DND-41 (cell line): Measurements from ENCODE around the gene WDR4.

Source experiments
- ATAC-seq: fragments of 200-7000 bp; cut with Tn5 transposase; 3 replicates; pipeline ENCODE4 v1.9.1; 2021; ENCODE audit warnings: low read depth; ENCODE audit not compliant: insufficient read depth
- DNase-seq: peaks from one replicate; pipeline ENCODE4 v3.0.0-alpha.2; 2020
- H2AFZ ChIP-seq: 2 replicates; pipeline ENCODE4 v1.6.0; 2012; ENCODE audit warnings: low read depth, low read length
- H3K27ac ChIP-seq: 2 replicates; pipeline ENCODE4 v1.5.1; 2012; ENCODE audit warnings: low read length, inconsistent platforms
- H3K27me3 ChIP-seq: fragments of 200-600 bp; sonication (generic); 2 replicates; pipeline ENCODE4 v1.6.0; 2012; ENCODE audit warnings: low read length, mild to moderate bottlenecking, inconsistent platforms; ENCODE audit not compliant: insufficient read depth, poor library complexity
- H3K36me3 ChIP-seq: 2 replicates; pipeline ENCODE4 v1.5.1; 2012; ENCODE audit warnings: low read length, inconsistent platforms; ENCODE audit not compliant: insufficient read depth
- H3K4me1 ChIP-seq: 2 replicates; pipeline ENCODE4 v1.5.1; 2012; ENCODE audit warnings: mild to moderate bottlenecking, low read length; ENCODE audit not compliant: insufficient read depth
- H3K4me2 ChIP-seq: 2 replicates; pipeline ENCODE4 v1.6.0; 2012; ENCODE audit warnings: mild to moderate bottlenecking, moderate library complexity, low read length, inconsistent platforms; ENCODE audit not compliant: insufficient read depth
- H3K4me3 ChIP-seq, 2 experiments: fragments of 200-600 bp in 1 of 2; shearing (Covaris generic) in 1 of 2; 2 replicates each; pipeline ENCODE4 v1.5.1; 2012 to 2016; ENCODE audit warnings: inconsistent platforms in 2 of 2, low read length in 2 of 2, mild to moderate bottlenecking in 2 of 2, low read depth in 1 of 2, moderate library complexity in 1 of 2
- H3K79me2 ChIP-seq: 2 replicates; pipeline ENCODE4 v1.6.0; 2012; ENCODE audit warnings: low read length, inconsistent platforms; ENCODE audit not compliant: insufficient read depth
- H3K9ac ChIP-seq: 2 replicates; pipeline ENCODE4 v1.6.0; 2012; ENCODE audit warnings: low read depth, mild to moderate bottlenecking, inconsistent platforms, low read length, moderate library complexity
- H3K9me3 ChIP-seq: 2 replicates; pipeline ENCODE4 v1.5.1; 2012; ENCODE audit warnings: low read length, moderate library complexity, mild to moderate bottlenecking, inconsistent platforms; ENCODE audit not compliant: insufficient read depth, severe bottlenecking
- H4K20me1 ChIP-seq: 2 replicates; pipeline ENCODE4 v1.6.0; 2012; ENCODE audit warnings: low read length; ENCODE audit not compliant: insufficient read depth
- CTCF ChIP-seq: IDR thresholded peaks from 2 replicates; pipeline ENCODE4 v1.5.1; 2012; ENCODE audit warnings: borderline replicate concordance, low read length, moderate library complexity, mild to moderate bottlenecking; ENCODE audit not compliant: poor library complexity, severe bottlenecking; ENCODE audit errors: extremely low read depth
- EZH2 ChIP-seq: IDR thresholded peaks from 3 replicates; pipeline ENCODE4 v1.6.1; 2012; ENCODE audit warnings: borderline replicate concordance, low read depth, mild to moderate bottlenecking, moderate library complexity, low read length, inconsistent platforms; ENCODE audit not compliant: severe bottlenecking

WDR4 gene

GRCh38 chr21:42851812-42852665, 27.3 kb downstream of the WDR4 start:
- H3K9me3 ChIP-seq, result no peaks in the 10 kb centered on the region
- H3K27ac ChIP-seq, result no peak overlapping the region
- H2AFZ ChIP-seq, result no peak overlapping the region
- H3K4me1 ChIP-seq, result no peaks in the 10 kb centered on the region
- no peaks in the 10 kb centered on the region for H3K27me3 ChIP-seq
- no peak overlapping the region for H3K4me3 ChIP-seq
- H3K9ac ChIP-seq, result no peak overlapping the region
- TF ChIP-seq EZH2 (no peak), CTCF (no peak)
- peaks cover 98% of the 10 kb centered on the region for H3K36me3 ChIP-seq
- H4K20me1 ChIP-seq, result peaks cover 80% of the 10 kb centered on the region
- no peak overlapping the region for H3K4me2 ChIP-seq
- DNase-seq (no peak), ATAC-seq (no peak)
- peaks cover 35% of the 10 kb centered on the region for H3K79me2 ChIP-seq

- TF ChIP-seq CTCF, result peak; percentile 68
- TF ChIP-seq EZH2, result no peak
- Histone ChIP-seq H4K20me1 (peaks cover 77% of the 10 kb centered on the region), H3K79me2 (peaks cover 34% of the 10 kb centered on the region), H3K4me1 (no peaks in the 10 kb centered on the region), H3K36me3 (peaks cover 96% of the 10 kb centered on the region), H3K4me3 (no peak overlapping the region), H2AFZ (no peak overlapping the region), H3K9me3 (no peaks in the 10 kb centered on the region), H3K27ac (no peak overlapping the region; the same call in 1 of the 2 replicates), H3K4me2 (no peak overlapping the region), H3K27me3 (no peaks in the 10 kb centered on the region), H3K9ac (no peak overlapping the region)
- DNase-seq (peak; percentile 42), ATAC-seq (peak; percentile 73)
Observed at GRCh38 chr21:42850866-42851391, 28.4 kb downstream of the WDR4 start.

GRCh38 chr21:42850463-42850862, 28.9 kb downstream of the WDR4 start:
- H3K27me3 ChIP-seq, result no peaks in the 10 kb centered on the region
- no peak overlapping the region for H2AFZ ChIP-seq
- H3K36me3 ChIP-seq, result peaks cover 96% of the 10 kb centered on the region
- no peaks in the 10 kb centered on the region for H3K4me1 ChIP-seq
- no peak for ATAC-seq
- DNase-seq, result no peak
- peaks cover 34% of the 10 kb centered on the region; the same call in 1 of the 2 replicates for H3K79me2 ChIP-seq
- H3K9ac ChIP-seq, result no peak overlapping the region
- peaks cover 76% of the 10 kb centered on the region for H4K20me1 ChIP-seq
- no peak overlapping the region for H3K4me2 ChIP-seq
- TF ChIP-seq CTCF, result no peak
- no peak for TF ChIP-seq EZH2
- no peaks in the 10 kb centered on the region for H3K9me3 ChIP-seq
- H3K27ac ChIP-seq, result no peak overlapping the region; the same call in 1 of the 2 replicates
- H3K4me3 ChIP-seq, result no peak overlapping the region
